NT2/D1 (cell line): Measurements from ENCODE around the gene FSTL4.

ENCODE experiments used
- SUZ12 ChIP-seq: IDR thresholded peaks from 2 replicates; pipeline ENCODE4 v1.6.1; 2011; ENCODE audit not compliant: insufficient read length, insufficient read depth; ENCODE audit errors: extremely low read depth
- YY1 ChIP-seq: IDR thresholded peaks from 2 replicates; pipeline ENCODE4 v1.6.1; 2011; ENCODE audit not compliant: insufficient read length, insufficient read depth
- ZNF274 ChIP-seq: IDR thresholded peaks from 2 replicates; pipeline ENCODE4 v1.6.1; 2011; ENCODE audit warnings: mild to moderate bottlenecking, low read depth, low read length

- TF ChIP-seq YY1, result no peak
- no peak for TF ChIP-seq ZNF274
- TF ChIP-seq SUZ12, result no peak
Measured at GRCh38 chr5:133232011-133232410, 380.3 kb downstream of the FSTL4 start.
